GM13977 (cell line): ENCODE data around the gene TMEM164.

Experiments
- DNase-seq: peaks from one replicate; pipeline ENCODE4 v3.0.0; 2012; ENCODE audit warnings: low spot score
- in situ Hi-C: fragments of 300-500 bp; cut with MboI; formaldehyde crosslinking; loops from one replicate; pipeline ENCODE4 v1.12.0; 2022; ENCODE audit warnings: low sequenced_read_pairs, low pct_unique_long_range_greater_than_20kb, mixed read lengths, inconsistent platforms; ENCODE audit not compliant: unreplicated experiment
- TF ChIP-seq, protein P1 (sequence below): IDR thresholded peaks from 2 replicates; pipeline ENCODE4 v1.5.1; 2012; ENCODE audit warnings: mild to moderate bottlenecking, control low read depth; ENCODE audit not compliant: insufficient read depth; ENCODE audit errors: extremely low read depth, missing control alignments

Gene TMEM164

DNA sequence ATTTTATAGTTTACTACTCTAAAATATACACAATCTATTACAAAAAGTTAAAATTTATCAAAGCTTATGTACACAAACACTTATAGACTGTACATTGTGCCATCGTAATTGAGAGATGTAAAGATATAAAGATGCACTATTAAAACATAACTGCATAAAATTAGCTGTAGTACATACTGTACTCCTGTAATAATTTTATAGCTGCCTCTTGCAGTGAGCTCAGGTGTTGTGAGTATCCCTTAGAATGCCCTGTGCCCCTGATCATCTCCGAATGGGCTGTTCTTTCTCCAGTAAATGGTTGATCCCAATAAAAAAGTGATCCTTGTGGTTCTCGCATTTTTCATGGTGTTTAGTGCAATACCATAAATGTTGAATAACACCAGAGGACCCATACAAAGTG, 101.2 kb downstream of the TMEM164 start:
- TF ChIP-seq, protein P1, sequence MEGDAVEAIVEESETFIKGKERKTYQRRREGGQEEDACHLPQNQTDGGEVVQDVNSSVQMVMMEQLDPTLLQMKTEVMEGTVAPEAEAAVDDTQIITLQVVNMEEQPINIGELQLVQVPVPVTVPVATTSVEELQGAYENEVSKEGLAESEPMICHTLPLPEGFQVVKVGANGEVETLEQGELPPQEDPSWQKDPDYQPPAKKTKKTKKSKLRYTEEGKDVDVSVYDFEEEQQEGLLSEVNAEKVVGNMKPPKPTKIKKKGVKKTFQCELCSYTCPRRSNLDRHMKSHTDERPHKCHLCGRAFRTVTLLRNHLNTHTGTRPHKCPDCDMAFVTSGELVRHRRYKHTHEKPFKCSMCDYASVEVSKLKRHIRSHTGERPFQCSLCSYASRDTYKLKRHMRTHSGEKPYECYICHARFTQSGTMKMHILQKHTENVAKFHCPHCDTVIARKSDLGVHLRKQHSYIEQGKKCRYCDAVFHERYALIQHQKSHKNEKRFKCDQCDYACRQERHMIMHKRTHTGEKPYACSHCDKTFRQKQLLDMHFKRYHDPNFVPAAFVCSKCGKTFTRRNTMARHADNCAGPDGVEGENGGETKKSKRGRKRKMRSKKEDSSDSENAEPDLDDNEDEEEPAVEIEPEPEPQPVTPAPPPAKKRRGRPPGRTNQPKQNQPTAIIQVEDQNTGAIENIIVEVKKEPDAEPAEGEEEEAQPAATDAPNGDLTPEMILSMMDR = no peak
- in situ Hi-C loops = no loop called here
- DNase-seq = no peak

DNA sequence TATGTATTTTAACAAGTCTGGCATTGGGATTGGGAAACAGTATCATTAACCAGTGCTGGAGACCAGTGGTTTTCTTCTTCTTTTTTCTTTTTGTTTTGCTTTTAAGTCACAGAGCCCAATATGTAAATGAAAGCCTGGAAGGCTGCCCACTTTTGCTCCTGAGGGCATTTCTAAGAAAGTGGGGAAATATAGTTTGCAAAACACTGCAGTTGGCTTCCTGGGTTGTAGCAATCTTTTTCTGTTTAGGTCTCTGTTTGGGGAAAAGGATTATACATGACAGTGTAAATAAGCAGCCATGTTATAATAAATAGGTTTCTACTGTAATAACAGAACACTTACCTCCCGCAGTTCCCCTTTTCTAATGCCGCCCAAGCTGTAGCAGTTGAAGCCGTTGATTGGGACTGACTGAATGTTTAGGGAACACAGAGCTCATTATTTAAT, 105.5 kb downstream of the TMEM164 start:
- TF ChIP-seq, protein P1 = no peak
- no peak for DNase-seq
- in situ Hi-C loops = no loop called here

DNA sequence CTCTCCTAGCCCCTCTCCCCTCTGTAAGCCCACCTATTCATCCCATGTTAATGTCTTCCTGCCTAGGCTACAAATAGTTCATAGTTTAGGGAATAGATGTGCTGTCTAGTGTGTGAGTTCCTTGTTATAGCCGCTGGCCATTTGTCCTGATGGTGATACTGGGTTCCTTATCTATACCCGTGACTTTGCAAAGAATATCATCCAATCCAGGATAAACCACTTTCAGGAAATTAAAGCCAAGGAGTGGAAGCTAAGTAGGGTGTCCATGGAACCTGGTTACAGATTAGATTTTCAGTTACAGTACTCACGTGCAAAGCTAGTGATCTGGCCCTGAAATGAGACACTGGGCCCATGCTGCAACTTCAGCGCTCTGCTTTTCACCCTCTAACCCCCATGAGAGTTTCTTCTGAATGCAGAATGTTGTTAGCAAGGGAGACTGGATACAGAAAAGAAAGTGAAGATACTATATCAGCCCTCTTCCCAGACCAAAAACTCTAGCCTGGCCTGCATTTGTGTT, 111.4 kb downstream of the TMEM164 start:
- no peak for DNase-seq
- in situ Hi-C loops = no loop called here
- TF ChIP-seq, protein P1 = no peak

DNA sequence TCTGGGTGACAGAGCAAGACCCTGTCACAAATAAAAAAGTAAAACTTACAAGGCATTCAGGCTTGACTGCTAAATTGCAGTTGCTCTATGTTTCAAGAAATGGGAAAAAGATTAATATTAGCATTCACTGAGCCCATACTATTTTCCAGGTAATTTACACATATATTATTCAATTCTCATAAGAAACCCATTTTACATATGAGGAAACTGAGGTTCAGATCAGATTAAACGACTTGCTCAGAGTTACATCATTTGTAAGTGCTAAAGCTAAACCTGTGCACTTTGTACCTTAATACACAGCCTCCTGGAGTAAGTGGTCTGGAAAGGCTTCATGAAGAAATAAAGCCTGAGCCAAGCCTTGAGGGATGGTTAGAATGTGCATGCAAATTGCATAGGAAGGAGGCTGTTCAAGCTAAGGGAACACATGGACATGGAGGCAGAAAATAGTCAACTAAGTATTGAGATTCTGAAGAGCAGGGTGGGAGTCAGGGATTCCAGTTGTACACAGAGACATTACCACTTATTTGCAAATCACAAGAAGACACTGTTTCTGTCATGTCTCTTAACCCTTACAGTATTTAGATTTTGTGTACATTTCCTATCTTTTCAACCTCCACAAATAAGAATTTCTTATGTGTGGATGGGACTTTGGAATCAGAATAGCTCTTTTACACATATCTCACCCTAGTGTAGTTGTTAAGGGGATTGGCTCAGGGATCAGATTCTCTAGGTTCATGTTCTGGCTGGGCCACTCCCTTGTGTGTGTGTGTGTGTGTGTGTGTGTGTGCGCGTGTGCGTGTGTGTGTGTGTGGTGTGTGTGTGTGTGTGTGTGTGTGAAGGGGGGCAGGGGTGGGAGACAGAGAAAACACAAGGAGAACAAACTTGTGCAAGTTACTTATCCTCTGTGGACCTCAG, 113.4 kb downstream of the TMEM164 start:
- in situ Hi-C loops = no loop called here
- TF ChIP-seq, protein P1 = no peak
- DNase-seq = no peak

DNA sequence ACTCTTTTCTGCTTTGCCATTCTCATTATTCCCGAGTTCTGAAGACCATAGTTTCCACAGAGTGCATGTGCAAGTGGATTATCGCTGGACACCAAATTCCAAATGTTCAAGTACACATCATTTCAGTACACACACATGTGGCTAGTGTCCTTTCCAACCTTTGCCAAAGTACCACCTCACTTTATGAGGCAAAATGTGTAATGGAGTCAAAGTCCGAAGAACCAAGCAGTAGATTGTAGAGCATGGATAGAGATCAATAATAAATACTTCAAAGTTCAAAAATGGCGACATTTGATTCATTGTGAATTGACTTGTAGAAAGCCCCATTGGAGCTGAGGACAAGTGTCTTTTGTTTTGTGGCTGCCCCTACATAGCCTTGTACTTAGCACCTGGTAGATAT, 115.6 kb downstream of the TMEM164 start:
- no peak for DNase-seq
- in situ Hi-C loops = no loop called here
- TF ChIP-seq, protein P1 = no peak

DNA sequence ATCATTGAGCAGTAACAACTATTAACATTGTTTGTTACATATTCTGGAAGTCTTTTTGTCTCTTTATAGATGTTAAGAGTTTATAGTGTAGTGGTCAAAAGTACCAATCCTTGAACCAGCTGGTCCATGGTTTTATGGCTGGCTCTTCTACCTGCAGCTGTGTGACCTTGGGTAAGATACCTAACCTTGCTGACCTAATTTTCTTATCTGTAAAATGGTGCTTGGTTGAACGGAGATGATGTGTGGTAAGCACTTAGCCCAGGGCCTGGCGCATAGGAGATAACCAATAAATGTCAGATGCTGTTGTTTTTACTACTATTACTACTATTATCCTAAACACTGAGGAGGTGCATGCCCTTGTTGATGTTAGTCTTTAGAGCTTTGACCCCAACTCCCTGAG, 116.6 kb downstream of the TMEM164 start:
- DNase-seq = no peak
- TF ChIP-seq, protein P1 = no peak
- in situ Hi-C loops = no loop called here
